GM20431 (cell line): ENCODE measurements around the gene ILF3.

Source experiments
- in situ Hi-C: fragments of 300-500 bp; cut with MseI, MboI; formaldehyde crosslinking; loops from one replicate; pipeline ENCODE4 v1.15.0; 2020; ENCODE audit warnings: low sequenced_read_pairs; ENCODE audit not compliant: unreplicated experiment

The ILF3 gene

DNA sequence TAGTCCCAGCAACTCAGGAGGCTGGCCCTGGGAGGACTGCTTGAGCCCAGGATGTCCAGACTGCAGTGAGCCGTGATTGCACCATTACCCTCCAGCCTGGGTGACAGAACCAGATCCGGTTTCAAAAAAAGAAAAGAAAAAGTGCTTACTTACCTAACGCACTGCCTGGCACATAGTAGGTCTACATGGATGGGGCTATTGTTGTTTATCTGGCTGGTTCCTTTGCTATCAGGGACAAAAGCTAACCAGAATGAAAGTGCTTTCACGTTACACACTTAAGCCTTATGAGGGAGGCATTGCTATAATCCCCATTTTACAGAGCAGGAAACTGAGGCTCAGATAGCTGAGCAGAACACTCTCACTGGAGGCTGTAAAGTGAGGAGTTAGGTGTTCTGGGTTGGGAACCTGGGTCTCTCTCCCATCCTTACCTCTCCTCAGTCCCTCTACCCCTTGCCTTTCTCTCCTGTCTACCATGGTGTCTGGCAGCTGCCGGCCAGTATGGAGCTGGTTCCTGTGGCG lies 66.5 kb downstream of the ILF3 start:
- in situ Hi-C loops = loop anchor here (25.0 kb wide), 1 partner anchor 142 kb away; the partner anchor contains the start of gene CARM1

DNA sequence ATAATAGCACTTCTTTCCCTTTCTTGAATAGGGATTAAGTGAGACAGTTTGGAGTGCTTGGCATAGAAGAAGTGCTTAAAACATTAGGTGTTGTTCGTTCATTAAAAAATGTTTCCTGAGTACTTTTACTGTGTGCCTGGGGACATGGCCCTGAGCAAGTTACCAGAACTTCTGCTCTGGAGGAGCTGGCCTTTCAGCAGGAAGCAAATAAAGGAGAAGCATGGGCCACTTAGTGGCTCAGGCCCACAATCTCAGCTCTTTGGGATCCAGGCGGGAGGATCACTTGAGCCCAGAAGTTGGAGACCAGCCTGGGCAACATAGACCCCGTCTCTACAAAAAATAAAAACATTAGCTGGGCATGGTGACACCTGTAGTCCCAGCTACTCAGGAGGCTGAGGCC lies 69.4 kb downstream of the ILF3 start:
- in situ Hi-C loops = loop anchor here (25.0 kb wide), 1 partner anchor 139 kb away; the partner anchor contains the start of gene CARM1

DNA sequence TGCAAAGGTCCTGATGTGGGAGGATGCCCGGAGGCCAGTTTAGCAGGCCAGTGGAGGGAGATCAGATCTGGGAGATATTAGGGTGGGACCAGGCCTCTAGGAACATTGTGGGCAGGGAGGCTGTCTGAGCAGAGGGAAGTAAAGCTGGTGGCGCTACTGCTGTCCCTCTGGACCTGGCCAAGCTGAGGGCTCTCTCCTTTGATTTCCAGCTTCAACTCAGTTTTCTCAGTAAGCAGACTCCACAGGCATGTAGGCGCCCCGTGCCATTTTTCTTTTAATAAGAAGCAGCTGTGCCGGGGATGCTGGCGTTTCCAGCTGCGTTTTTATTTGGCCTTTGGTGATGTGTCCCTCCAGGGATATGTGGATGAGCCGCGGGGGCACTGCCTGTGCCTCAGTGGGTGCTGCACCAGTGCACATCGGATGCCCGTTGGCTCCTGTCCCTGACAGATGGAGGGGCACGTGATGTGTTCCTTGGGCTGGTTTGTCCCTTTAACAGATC lies 70.5 kb downstream of the ILF3 start:
- in situ Hi-C loops = loop anchor here (25.0 kb wide), 1 partner anchor 138 kb away; the partner anchor contains the start of gene CARM1

DNA sequence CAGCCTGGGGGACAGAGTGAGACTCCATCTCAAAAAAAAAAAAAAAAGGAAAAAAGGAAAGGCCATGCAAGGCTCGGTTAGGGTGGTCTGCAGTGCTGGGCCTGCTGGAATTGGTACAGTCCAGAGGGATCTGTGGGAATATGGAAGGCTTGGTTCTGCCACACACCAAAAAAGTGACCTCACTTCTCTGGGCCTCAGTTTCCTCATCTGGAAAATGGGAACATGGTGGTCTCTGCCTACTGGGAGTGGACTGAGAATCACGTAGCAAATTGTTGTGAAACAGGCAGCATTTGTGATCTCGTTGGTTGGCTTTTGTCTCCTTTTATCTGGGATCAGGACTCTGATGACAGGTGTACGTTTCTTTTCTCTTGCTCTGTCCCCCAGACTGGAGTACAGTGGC lies 71.3 kb downstream of the ILF3 start:
- in situ Hi-C loops = no loop called here

DNA sequence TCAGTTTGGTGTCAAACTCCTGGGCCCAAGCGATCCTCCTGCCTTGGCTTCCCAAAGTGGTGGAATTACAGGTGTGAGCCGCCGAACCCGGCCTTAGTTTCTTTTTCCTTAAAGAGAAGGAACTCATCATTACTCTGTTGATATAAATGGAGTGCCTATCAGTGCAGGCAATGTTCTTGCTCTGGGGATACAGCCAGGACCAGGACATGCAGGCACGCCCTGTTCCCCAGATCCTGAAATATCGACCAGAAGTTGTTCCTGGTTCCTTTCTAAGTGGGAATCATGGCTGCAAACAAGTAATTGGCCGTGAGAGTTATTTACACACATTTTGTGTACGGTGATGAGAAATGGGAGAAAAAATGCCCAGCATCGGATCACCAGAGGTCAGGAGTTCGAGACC lies 72.1 kb downstream of the ILF3 start:
- in situ Hi-C loops = no loop called here

DNA sequence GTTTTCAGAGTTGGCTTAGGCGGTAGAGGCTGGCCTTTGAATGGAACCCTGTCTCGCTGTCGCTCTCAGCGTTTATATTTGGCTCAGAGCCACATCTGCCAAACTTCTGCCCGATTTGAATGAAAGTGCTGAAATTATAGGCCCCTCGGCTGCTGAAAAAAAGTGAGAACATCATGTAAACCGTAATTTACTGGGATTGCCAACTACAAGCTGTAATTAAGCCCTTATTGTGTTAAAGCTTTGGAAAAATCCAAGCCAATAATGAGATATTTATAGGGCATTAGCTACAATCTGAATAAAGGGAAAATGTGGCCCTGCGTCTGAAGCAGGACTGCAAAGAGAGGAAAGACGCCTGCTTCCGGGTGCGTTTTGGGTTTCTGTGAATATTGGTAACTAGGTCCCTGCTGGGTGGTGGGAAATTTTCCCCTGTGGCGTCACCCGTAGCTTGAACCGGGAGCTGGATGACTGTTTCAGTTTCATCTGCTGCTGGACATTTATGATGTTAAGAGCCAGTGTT lies 73.6 kb downstream of the ILF3 start:
- in situ Hi-C loops = no loop called here

DNA sequence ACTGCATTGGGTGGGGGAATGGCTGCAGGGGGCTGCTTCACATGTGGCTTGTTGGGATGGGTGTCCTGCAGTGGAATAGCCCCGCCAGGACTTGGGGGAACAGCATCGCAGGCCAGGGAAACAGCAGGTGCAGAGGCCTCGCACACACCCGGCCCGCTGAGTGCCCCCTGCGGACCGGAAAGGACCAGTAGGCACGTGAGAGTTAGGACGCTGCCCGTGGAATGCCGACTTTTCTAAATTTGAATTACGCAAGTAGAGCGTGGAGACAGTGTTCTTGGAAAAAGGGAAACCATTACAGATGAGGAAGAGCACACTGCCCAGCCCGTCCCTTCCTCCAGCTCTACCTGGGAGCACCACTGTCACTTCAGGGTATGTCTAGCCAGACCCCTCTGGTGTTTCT lies 75.3 kb downstream of the ILF3 start:
- in situ Hi-C loops = no loop called here

DNA sequence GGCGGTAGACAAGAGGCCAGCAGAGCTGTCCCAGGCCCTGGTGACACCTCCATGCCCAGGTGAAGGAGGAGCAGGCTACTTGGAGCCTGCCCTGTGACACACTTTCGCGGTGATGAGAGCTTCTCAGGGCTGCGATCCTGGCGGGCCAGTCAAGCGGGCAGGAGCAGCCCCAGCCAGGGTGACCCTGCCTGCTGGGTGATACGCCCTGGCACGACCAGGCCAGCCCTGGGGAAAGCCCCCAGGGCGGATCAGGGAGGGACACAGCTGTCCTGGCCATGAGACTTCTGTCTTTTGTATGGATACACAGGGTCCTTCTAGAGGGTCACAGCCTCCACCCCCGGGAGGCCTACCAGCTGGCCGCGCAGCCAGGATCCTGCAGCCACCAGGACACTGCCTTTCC lies 76.8 kb downstream of the ILF3 start:
- in situ Hi-C loops = no loop called here

DNA sequence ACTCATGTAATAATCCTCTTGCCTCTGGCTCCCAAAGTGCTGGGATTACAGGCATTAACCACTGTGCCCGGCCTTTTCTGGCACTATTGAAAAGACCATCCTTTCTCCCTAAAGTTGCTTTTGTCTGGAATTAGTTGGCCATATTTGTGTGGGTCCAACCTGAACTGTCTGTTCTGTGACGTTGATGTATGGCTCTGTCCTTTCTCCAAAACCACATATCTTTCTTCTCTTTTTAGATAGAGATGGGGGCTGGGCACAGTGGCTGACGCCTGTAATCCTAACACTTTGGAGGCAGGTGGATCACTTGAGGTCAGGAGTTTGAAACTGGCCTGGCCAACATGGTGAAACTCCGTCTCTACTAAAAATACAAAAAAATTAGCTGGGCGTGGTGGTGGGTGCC lies 81.6 kb downstream of the ILF3 start:
- in situ Hi-C loops = no loop called here

DNA sequence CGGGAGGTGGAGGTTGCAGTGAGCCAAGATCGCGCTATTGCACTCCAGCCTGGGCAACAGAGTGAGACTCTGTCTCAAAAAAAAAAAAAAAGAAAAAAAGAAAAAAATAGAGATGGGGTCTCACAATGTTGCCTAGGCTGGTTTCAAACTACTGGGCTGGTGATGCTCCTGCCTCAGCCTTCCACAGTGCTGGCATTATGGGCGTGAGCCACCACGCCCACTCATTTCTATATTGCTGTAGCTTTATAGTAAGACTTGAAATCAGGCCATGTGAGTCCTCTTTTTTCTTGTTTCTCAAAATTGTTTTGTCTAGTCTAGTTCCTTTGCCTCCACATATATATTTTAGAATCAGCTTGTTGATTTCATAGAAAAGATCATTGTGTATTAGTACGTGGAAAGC lies 82.0 kb downstream of the ILF3 start:
- in situ Hi-C loops = no loop called here

DNA sequence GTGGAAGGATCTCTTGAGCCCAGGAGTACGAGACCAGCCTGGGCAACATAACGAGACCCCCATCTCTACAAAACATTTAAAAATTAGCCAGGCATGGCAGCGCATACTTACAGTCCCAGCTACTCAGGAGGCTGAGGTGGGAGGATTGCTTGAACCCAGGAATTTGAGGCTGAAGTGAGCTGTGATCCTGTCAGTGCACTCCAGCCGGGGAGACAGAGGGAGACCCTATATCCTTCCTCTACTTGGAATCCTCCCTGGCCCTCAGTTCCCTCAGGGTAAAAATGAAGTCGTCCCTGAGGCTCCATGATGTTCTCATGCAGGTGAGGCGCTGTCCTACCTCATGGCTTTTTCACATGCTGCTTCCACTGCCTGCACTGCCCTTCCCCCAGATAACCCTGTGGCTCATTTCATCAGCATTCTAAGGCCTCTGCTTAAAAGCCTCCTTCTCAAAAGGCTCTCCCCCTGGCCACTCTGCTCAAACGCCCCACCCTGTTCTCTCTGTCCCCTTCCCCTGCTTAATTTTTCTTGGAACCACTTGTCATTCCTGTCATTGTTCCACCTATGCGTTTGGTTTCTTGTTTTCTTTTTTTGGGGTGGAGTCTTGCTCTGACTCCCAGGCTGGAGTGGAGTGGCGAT lies 82.9 kb downstream of the ILF3 start:
- in situ Hi-C loops = no loop called here

DNA sequence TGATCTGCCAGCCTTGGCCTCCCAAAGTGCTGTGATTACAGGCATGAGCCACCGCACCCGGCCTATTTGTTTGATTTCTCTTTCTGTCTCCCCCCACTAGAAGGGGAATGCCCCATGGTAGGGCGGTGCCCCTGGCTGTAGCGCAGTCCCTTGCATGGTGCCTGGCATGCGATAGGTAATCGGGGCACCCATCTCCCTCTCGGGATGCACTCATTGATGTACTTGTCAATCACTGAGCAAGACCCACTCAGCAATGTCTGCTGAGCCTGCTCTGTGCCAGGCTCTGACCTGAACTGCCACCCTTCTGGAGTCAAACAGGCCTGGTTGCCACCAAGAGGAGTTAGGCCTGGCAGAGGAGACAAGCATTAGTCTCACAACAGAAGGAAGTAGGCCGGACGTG lies 83.6 kb downstream of the ILF3 start:
- in situ Hi-C loops = no loop called here

DNA sequence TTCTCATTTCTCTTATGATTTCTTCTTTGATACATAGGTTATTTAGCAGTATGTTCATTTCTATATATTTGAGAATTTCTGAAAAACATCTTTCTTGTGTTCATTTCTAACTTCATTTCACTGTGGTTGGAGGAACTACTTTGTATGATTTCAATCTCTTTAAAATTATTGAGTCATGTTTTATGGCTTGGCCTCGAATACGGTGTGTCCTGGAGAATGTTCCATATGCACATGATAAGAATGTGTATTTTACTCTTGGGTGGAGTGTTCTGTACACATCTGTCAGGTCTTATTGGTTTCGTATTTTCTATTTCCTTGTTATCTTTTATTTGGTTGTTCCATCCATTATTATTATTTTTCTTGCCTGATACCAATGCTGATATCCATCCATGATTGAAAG lies 86.7 kb downstream of the ILF3 start:
- in situ Hi-C loops = no loop called here
